A673 (cell line): ENCODE data around the gene KPTN. TPM values are rescaled to one million over a fixed set of nuclear protein-coding genes. Genes with fewer than 3 reads are reported as not detected.

Source experiments
- BruUV-seq: library from RNA; stranded (reverse); fragments of 400-500 nt; replicated peaks from 2 replicates; lab custom pipeline; 2021; lab: Mats Ljungman, UMichigan
- CTCF ChIA-PET: fragments of 300-600 bp; sonication (Branson Sonifier 250); formaldehyde crosslinking; loops from one replicate; lab custom pipeline; 2022; ENCODE audit warnings: antibody characterized with exemption; lab: Charles Lee
- POLR2A ChIA-PET: fragments of 300-600 bp; sonication (Branson Sonifier 250); formaldehyde crosslinking; loops from one replicate; lab custom pipeline; 2022; ENCODE audit warnings: antibody characterized with exemption; ENCODE audit not compliant: low non-redundant PET; lab: Charles Lee
- DNase-seq: peaks from one replicate; pipeline ENCODE4 v3.0.0-alpha.2; 2015; ENCODE audit warnings: low spot score
- H3K27ac ChIP-seq: fragments of 200-600 bp; sonication (generic); 2 replicates; pipeline ENCODE4 v1.5.1; 2016; ENCODE audit warnings: mixed run types, low read depth, mild to moderate bottlenecking, mixed read lengths, antibody characterized with exemption, low read length; ENCODE audit not compliant: poor library complexity, severe bottlenecking
- H3K27me3 ChIP-seq: fragments of 200-600 bp; sonication (generic); replicated peaks from 2 replicates; pipeline ENCODE4 v1.6.1; 2017; ENCODE audit warnings: mixed run types, low read depth, mild to moderate bottlenecking, mixed read lengths, antibody characterized with exemption, low read length; ENCODE audit not compliant: insufficient read depth, poor library complexity
- H3K36me3 ChIP-seq: fragments of 200-600 bp; sonication (generic); 2 replicates; pipeline ENCODE4 v1.6.1; 2016; ENCODE audit warnings: mixed run types, mild to moderate bottlenecking, mixed read lengths, antibody characterized with exemption, low read length; ENCODE audit not compliant: insufficient read depth, poor library complexity, severe bottlenecking
- H3K4me1 ChIP-seq: fragments of 200-600 bp; sonication (generic); 2 replicates; pipeline ENCODE4 v1.6.1; 2017; ENCODE audit warnings: mixed run types, mild to moderate bottlenecking, mixed read lengths, antibody characterized with exemption, low read length; ENCODE audit not compliant: insufficient read depth, poor library complexity, severe bottlenecking
- H3K4me3 ChIP-seq: fragments of 200-600 bp; sonication (generic); 2 replicates; pipeline ENCODE4 v1.5.1; 2016; ENCODE audit warnings: low read depth, mixed run types, mild to moderate bottlenecking, mixed read lengths, low read length; ENCODE audit not compliant: poor library complexity, severe bottlenecking
- H3K9me3 ChIP-seq: fragments of 200-600 bp; sonication (generic); 2 replicates; pipeline ENCODE4 v1.6.1; 2016; ENCODE audit warnings: mixed run types, low read depth, mild to moderate bottlenecking, mixed read lengths, antibody characterized with exemption, low read length; ENCODE audit not compliant: poor library complexity, severe bottlenecking
- EZH2 ChIP-seq: fragments of 200-600 bp; sonication (generic); IDR thresholded peaks from 2 replicates; pipeline ENCODE4 v1.6.1; 2017; ENCODE audit warnings: borderline replicate concordance, low read depth, mild to moderate bottlenecking, mixed read lengths, antibody characterized with exemption, low read length; ENCODE audit not compliant: poor library complexity, severe bottlenecking
- intact Hi-C: fragments of 100-400 bp; cut with micrococcal nuclease; formaldehyde crosslinking; loops from one replicate; pipeline ENCODE4 v1.10.0; 2022; ENCODE audit not compliant: unreplicated experiment
- total RNA-seq: library from RNA; stranded (reverse); gene quantifications from 2 replicates; pipeline ENCODE4 v1.2.3, GENCODE V29; 2021
- TF ChIP-seq, protein P1 (sequence below): fragments of 300-800, 200-600 bp; sonication (generic); conservative IDR thresholded peaks from 2 replicates; pipeline ENCODE4 v1.5.1; 2017; ENCODE audit warnings: low read depth, mild to moderate bottlenecking, antibody characterized with exemption, low read length, moderate library complexity, mixed read lengths

KPTN gene
- total RNA-seq, 1 experiment from 2014 or later = 18.9 TPM

GRCh38 chr19:47509973-47510372 is 26.0 kb upstream of the KPTN start:
- intact Hi-C loops = loop anchor here (10.0 kb wide), 1 partner anchor 185 kb away; no protein-coding TSS in a partner anchor
- no peak for TF ChIP-seq EZH2
- TF ChIP-seq, protein P1, sequence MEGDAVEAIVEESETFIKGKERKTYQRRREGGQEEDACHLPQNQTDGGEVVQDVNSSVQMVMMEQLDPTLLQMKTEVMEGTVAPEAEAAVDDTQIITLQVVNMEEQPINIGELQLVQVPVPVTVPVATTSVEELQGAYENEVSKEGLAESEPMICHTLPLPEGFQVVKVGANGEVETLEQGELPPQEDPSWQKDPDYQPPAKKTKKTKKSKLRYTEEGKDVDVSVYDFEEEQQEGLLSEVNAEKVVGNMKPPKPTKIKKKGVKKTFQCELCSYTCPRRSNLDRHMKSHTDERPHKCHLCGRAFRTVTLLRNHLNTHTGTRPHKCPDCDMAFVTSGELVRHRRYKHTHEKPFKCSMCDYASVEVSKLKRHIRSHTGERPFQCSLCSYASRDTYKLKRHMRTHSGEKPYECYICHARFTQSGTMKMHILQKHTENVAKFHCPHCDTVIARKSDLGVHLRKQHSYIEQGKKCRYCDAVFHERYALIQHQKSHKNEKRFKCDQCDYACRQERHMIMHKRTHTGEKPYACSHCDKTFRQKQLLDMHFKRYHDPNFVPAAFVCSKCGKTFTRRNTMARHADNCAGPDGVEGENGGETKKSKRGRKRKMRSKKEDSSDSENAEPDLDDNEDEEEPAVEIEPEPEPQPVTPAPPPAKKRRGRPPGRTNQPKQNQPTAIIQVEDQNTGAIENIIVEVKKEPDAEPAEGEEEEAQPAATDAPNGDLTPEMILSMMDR = no peak
- Histone ChIP-seq H3K27ac (no peak overlapping the region), H3K36me3 (no peaks in the 10 kb centered on the region), H3K9me3 (no peaks in the 10 kb centered on the region), H3K27me3 (no peaks in the 10 kb centered on the region), H3K4me3 (no peak overlapping the region), H3K4me1 (no peaks in the 10 kb centered on the region)
- ChIA-PET POLR2A (no interaction called here), CTCF (no interaction called here)
- BruUV-seq = no TSS peak
- DNase-seq = no peak

GRCh38 chr19:47509170-47509847 is 25.3 kb upstream of the KPTN start:
- CTCF ChIA-PET = interaction anchor here (0.5 kb wide), 1 partner anchor 252 kb away, joined by 4 read pairs; no protein-coding TSS in a partner anchor
- H3K4me3 ChIP-seq = no peak overlapping the region
- no peaks in the 10 kb centered on the region for H3K36me3 ChIP-seq
- POLR2A ChIA-PET = no interaction called here
- no peaks in the 10 kb centered on the region for H3K9me3 ChIP-seq
- no peak for DNase-seq
- TF ChIP-seq EZH2 = no peak
- TF ChIP-seq, protein P1 = no peak
- no peak overlapping the region for H3K27ac ChIP-seq
- H3K4me1 ChIP-seq = no peaks in the 10 kb centered on the region
- BruUV-seq = no TSS peak
- H3K27me3 ChIP-seq = no peaks in the 10 kb centered on the region
- intact Hi-C loops = no loop called here

- no peaks in the 10 kb centered on the region for H3K36me3 ChIP-seq
- intact Hi-C loops = no loop called here
- BruUV-seq = no TSS peak
- POLR2A ChIA-PET = no interaction called here
- H3K9me3 ChIP-seq = no peaks in the 10 kb centered on the region
- no peak for TF ChIP-seq EZH2
- TF ChIP-seq, protein P1 = no peak
- H3K4me1 ChIP-seq = no peaks in the 10 kb centered on the region
- CTCF ChIA-PET = no interaction called here
- H3K27me3 ChIP-seq = no peaks in the 10 kb centered on the region
- no peak for DNase-seq
- H3K27ac ChIP-seq = no peak overlapping the region
- H3K4me3 ChIP-seq = no peak overlapping the region
Measured at GRCh38 chr19:47508721-47509120, 24.7 kb upstream of the KPTN start.
